IMR-90 (cell line): ENCODE measurements around the gene PHACTR3. TPM values are rescaled to one million over a fixed set of nuclear protein-coding genes. Genes with fewer than 3 reads are reported as not detected.

Source experiments
- ATAC-seq: fragments of 200-7000 bp; cut with Tn5 transposase; 2 replicates; pipeline ENCODE4 v1.9.1; 2020; ENCODE audit warnings: low read depth, mild to moderate bottlenecking, moderate library complexity
- BruUV-seq: library from RNA; stranded (reverse); fragments of 400-500 nt; replicated peaks from 2 replicates; lab custom pipeline; 2021; lab: Mats Ljungman, UMichigan
- CTCF ChIA-PET: fragments of 300-600 bp; formaldehyde crosslinking; extraction: SDS; loops from one replicate; lab custom pipeline; 2021; ENCODE audit warnings: antibody characterized with exemption; lab: Yijun Ruan, JAX
- POLR2A ChIA-PET: fragments of 300-600 bp; sonication (Branson Sonifier 250); formaldehyde crosslinking; loops from one replicate; lab custom pipeline; 2022; ENCODE audit warnings: antibody characterized with exemption; ENCODE audit not compliant: unreplicated experiment; lab: Charles Lee
- DNase-seq: peaks from one replicate; pipeline ENCODE4 v3.0.0; 2013
- H2AFZ ChIP-seq: replicated peaks from 2 replicates; pipeline ENCODE3; 2013; ENCODE audit warnings: low read length, mild to moderate bottlenecking; ENCODE audit not compliant: poor library complexity
- H2AK5ac ChIP-seq: 2 replicates; pipeline ENCODE4 v1.6.1; 2013; ENCODE audit warnings: low read depth, low read length, inconsistent platforms
- H2AK9ac ChIP-seq: replicated peaks from 2 replicates; pipeline ENCODE3; 2013; ENCODE audit warnings: mild to moderate bottlenecking, low read depth, low read length, moderate library complexity; ENCODE audit not compliant: poor library complexity
- H2BK120ac ChIP-seq: 2 replicates; pipeline ENCODE4 v1.6.1; 2013; ENCODE audit warnings: low read depth, low read length, inconsistent platforms
- H2BK15ac ChIP-seq: 3 replicates; pipeline ENCODE4 v1.6.1; 2013; ENCODE audit warnings: low read depth, low read length, inconsistent platforms
- H2BK20ac ChIP-seq: 2 replicates; pipeline ENCODE4 v1.6.1; 2013; ENCODE audit warnings: low read depth, mild to moderate bottlenecking, inconsistent platforms, low read length, moderate library complexity
- H2BK5ac ChIP-seq: 2 replicates; pipeline ENCODE4 v1.6.1; 2013; ENCODE audit warnings: mild to moderate bottlenecking, low read depth, low read length, inconsistent platforms; ENCODE audit not compliant: poor library complexity, severe bottlenecking
- H3K14ac ChIP-seq: replicated peaks from 2 replicates; pipeline ENCODE4 v1.6.1; 2013; ENCODE audit warnings: low read depth, low read length, inconsistent platforms
- H3K18ac ChIP-seq: 2 replicates; pipeline ENCODE4 v1.6.1; 2013; ENCODE audit warnings: low read depth, low read length, control low read depth
- H3K23ac ChIP-seq: 2 replicates; pipeline ENCODE4 v1.6.1; 2013; ENCODE audit warnings: low read depth, low read length, inconsistent platforms
- H3K27ac ChIP-seq: 2 replicates; pipeline ENCODE4 v1.5.1; 2013; ENCODE audit warnings: mild to moderate bottlenecking, control low read depth, low read length; ENCODE audit not compliant: insufficient read depth
- H3K27me3 ChIP-seq: 2 replicates; pipeline ENCODE4 v1.6.1; 2013; ENCODE audit warnings: low read length; ENCODE audit not compliant: control insufficient read depth, insufficient read depth
- H3K36me3 ChIP-seq: 2 replicates; pipeline ENCODE4 v1.6.1; 2013; ENCODE audit warnings: low read length, mixed read lengths; ENCODE audit not compliant: control insufficient read depth, insufficient read depth
- H3K4ac ChIP-seq: 2 replicates; pipeline ENCODE4 v1.6.1; 2013; ENCODE audit warnings: low read depth, low read length, inconsistent platforms
- H3K4me1 ChIP-seq: 2 replicates; pipeline ENCODE4 v1.6.1; 2013; ENCODE audit warnings: low read length, mixed read lengths; ENCODE audit not compliant: control insufficient read depth, insufficient read depth
- H3K4me2 ChIP-seq: 2 replicates; pipeline ENCODE4 v1.6.1; 2013; ENCODE audit warnings: low read depth, mild to moderate bottlenecking, control low read depth, low read length, moderate library complexity
- H3K4me3 ChIP-seq: 2 replicates; pipeline ENCODE4 v1.5.1; 2013; ENCODE audit warnings: low read depth, mild to moderate bottlenecking, control low read depth, low read length, moderate library complexity; ENCODE audit not compliant: insufficient read depth
- H3K56ac ChIP-seq: 2 replicates; pipeline ENCODE4 v1.6.1; 2013; ENCODE audit warnings: low read length, inconsistent platforms; ENCODE audit not compliant: insufficient read depth; ENCODE audit errors: extremely low read depth
- H3K79me1 ChIP-seq, 2 experiments: 2 replicates each; pipeline ENCODE4 v1.6.1; 2013; ENCODE audit warnings: low read length in 2 of 2, inconsistent platforms in 1 of 2, low read depth in 1 of 2
- H3K9ac ChIP-seq: 2 replicates; pipeline ENCODE4 v1.6.1; 2013; ENCODE audit warnings: low read depth, low read length, control low read depth
- H3K9me1 ChIP-seq: 2 replicates; pipeline ENCODE4 v1.6.1; 2013; ENCODE audit warnings: low read length, inconsistent platforms; ENCODE audit not compliant: insufficient read depth
- H3K9me3 ChIP-seq: 2 replicates; pipeline ENCODE4 v1.6.1; 2013; ENCODE audit warnings: low read length; ENCODE audit not compliant: control insufficient read depth, insufficient read depth
- H4K20me1 ChIP-seq: 2 replicates; pipeline ENCODE4 v1.6.1; 2013; ENCODE audit warnings: low read length, inconsistent platforms; ENCODE audit not compliant: insufficient read depth
- H4K5ac ChIP-seq: 2 replicates; pipeline ENCODE4 v1.6.1; 2013; ENCODE audit warnings: mild to moderate bottlenecking, low read depth, low read length, control low read depth
- H4K8ac ChIP-seq, 2 experiments: 2 replicates each; pipeline ENCODE4 v1.6.1; 2013; ENCODE audit warnings: low read depth in 2 of 2, low read length in 2 of 2, control low read depth in 1 of 2, inconsistent platforms in 1 of 2
- H4K91ac ChIP-seq: 2 replicates; pipeline ENCODE4 v1.6.1; 2013; ENCODE audit warnings: low read depth, low read length, inconsistent platforms; ENCODE audit not compliant: insufficient read depth
- CEBPB ChIP-seq: IDR thresholded peaks from 2 replicates; pipeline ENCODE4 v1.6.1; 2012; ENCODE audit warnings: low read depth, low read length, improper control_type of control experiment
- RCOR1 ChIP-seq: IDR thresholded peaks from 2 replicates; pipeline ENCODE4 v1.6.1; 2012; ENCODE audit warnings: mild to moderate bottlenecking, low read length, improper control_type of control experiment; ENCODE audit not compliant: insufficient replicate concordance
- WGBS, 2 experiments: methylation state at CpG; one replicate each; pipeline versions ENCODE4 v1.1.5 to v1.1.7; 2013; ENCODE audit warnings: missing lambda C conversion rate in 2 of 2; ENCODE audit not compliant: insufficient read length in 1 of 2; ENCODE audit errors: extremely low coverage in 2 of 2; 5-methylcytosine and 5-hydroxymethylcytosine counted together
- dilution Hi-C: fragments of 300-500 bp; cut with HindIII; formaldehyde crosslinking; loops from one replicate; pipeline ENCODE4 v1.14.3; 2018; ENCODE audit warnings: low sequenced_read_pairs; ENCODE audit not compliant: unreplicated experiment
- in situ Hi-C: fragments of 300-500 bp; cut with MboI; formaldehyde crosslinking; loops from 3 replicates; pipeline ENCODE4 v1.14.3; 2019; ENCODE audit warnings: low sequenced_read_pairs, inconsistent platforms, mixed read lengths
- intact Hi-C: fragments of 100-400 bp; cut with micrococcal nuclease; formaldehyde crosslinking; loops from 2 replicates; pipeline ENCODE4 v1.10.0; 2022
- polyA plus RNA-seq, 3 experiments: library from polyadenylated mRNA; depleted of rRNA; stranded (reverse); fragments of >200 nt; gene quantifications; 2 replicates each; pipeline ENCODE4 v1.2.3, GENCODE V29; 2012; ENCODE audit warnings: low replicate concordance in 1 of 3
- total RNA-seq: library from RNA; depleted of rRNA; stranded (reverse); fragments of >200 nt; gene quantifications from 2 replicates; pipeline ENCODE4 v1.2.3, GENCODE V29; 2012

Gene PHACTR3
- total and polyA plus RNA-seq, 2 of the 4 experiments (the other 2 are of a cell fraction), result not detected

DNA sequence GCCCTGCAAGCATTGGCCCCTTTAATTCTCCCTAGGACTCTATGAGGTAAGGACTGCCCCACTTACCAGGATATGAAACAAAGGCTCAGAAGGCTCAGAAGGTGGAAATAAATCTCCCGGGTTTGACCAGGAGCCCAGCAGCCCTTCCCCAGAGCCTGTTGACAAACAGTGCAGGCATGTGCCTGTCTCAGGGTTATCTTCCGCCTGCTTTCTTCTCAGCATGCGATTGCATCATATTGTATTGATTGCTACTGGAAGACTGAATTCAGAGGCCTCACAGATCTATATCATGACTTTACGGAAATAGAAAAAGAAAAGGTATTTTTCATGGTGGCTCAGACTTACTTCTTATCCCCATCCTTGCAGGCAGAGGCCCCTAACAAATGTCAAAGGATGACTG lies 92.7 kb downstream of the PHACTR3 start:
- TF ChIP-seq CEBPB (peak; percentile 34; the same call in 1 of the 2 replicates), RCOR1 (no peak)
- Histone ChIP-seq H3K14ac (no peak overlapping the region), H4K91ac (no peak overlapping the region), H3K79me1 (no peaks in the 10 kb centered on the region), H3K9me3 (peaks cover 18% of the 10 kb centered on the region), H2AFZ (no peak overlapping the region), H3K9me1 (no peaks in the 10 kb centered on the region), H2AK9ac (no peak overlapping the region), H3K18ac (no peak overlapping the region), H3K36me3 (no peaks in the 10 kb centered on the region), H3K9ac (no peak overlapping the region), H4K5ac (no peak overlapping the region), H3K23ac (no peak overlapping the region), H2BK20ac (no peak overlapping the region), H3K4me2 (no peak overlapping the region), H3K56ac (no peak overlapping the region), H2BK15ac (no peak overlapping the region), H3K4me1 (no peaks in the 10 kb centered on the region), H3K4ac (no peak overlapping the region), H2BK120ac (no peak overlapping the region), H2AK5ac (no peak overlapping the region), H4K20me1 (no peaks in the 10 kb centered on the region), H2BK5ac (no peak overlapping the region), H3K27me3 (no peaks in the 10 kb centered on the region), H3K27ac (no peak overlapping the region), H4K8ac (no peak overlapping the region), H3K4me3 (no peak overlapping the region)
- ATAC-seq (no peak), DNase-seq (no peak)
- ChIA-PET POLR2A (no interaction called here), CTCF (no interaction called here)
- in situ Hi-C loops, result no loop called here
- no CpG with 5 or more reads among the region's 4 CpGs for WGBS, 2 experiments
- BruUV-seq, result no TSS peak
- intact Hi-C loops, result no loop called here
- dilution Hi-C loops, result no loop called here
